ENCODE measurements around the gene REEP5. TPM values are rescaled to one million over a fixed set of nuclear protein-coding genes. Genes with fewer than 3 reads are reported as not detected.

REEP5 gene
- total and polyA plus RNA-seq, 2 of the 8 experiments (the other 6 are each of a cell fraction or from before 2014, with no cell fraction given), result 58.3 to 94.3 TPM

- TF ChIP-seq NANOG (IDR thresholded peaks at IDR 0.05; ENCODE audit: insufficient read depth, low read depth, low read length, poor library complexity, severe bottlenecking) (no peak), MAFK (IDR thresholded peaks at IDR 0.05; ENCODE audit: low read depth, low read length) (no peak), ZNF274 (IDR thresholded peaks at IDR 0.05; ENCODE audit: borderline replicate concordance, extremely low read depth, low read length) (no peak), SIN3A (conservative IDR thresholded peaks at IDR 0.05 in 1 of 2, IDR thresholded peaks at IDR 0.05 in 1 of 2; ENCODE audit: low read depth in 1 of 2, low read length in 2 of 2) (no peak), YY1 (IDR thresholded peaks at IDR 0.05; ENCODE audit: low read depth, low read length) (no peak), NRF1 (IDR thresholded peaks at IDR 0.05; ENCODE audit: low read depth, low read length) (no peak), SP1 (IDR thresholded peaks at IDR 0.05; ENCODE audit: low read depth, low read length) (no peak), TCF12 (IDR thresholded peaks at IDR 0.05; ENCODE audit: low read depth, low read length) (no peak), ASH2L (IDR thresholded peaks at IDR 0.05; ENCODE audit: low read length) (no peak), SP2 (IDR thresholded peaks at IDR 0.05; ENCODE audit: low read length) (no peak), USF2 (IDR thresholded peaks at IDR 0.05; ENCODE audit: low read length) (no peak), ATF2 (IDR thresholded peaks at IDR 0.05; ENCODE audit: low read length) (no peak)
- no peak overlapping the region for H2BK5ac ChIP-seq (ENCODE audit: low read depth, low read length)
- H3K4me3 ChIP-seq (ENCODE audit: extremely low read depth in 1 of 4, insufficient read depth in 2 of 4, low read depth in 3 of 4, low read length in 4 of 4), result no peak overlapping the region
- H3K27ac ChIP-seq (ENCODE audit: low read depth, low read length), result no peak overlapping the region
- POLR2A ChIA-PET (ENCODE audit: partially characterized antibody), result interaction anchor here (1.5 to 1.6 kb wide), 2 partner anchors 8 to 9 kb away, joined by 4 to 6 read pairs; no protein-coding TSS in a partner anchor
- no peak overlapping the region for H3K14ac ChIP-seq (ENCODE audit: insufficient read length)
- H3K23me2 ChIP-seq (ENCODE audit: low read depth, low read length), result no peaks in the 10 kb centered on the region
- no peak overlapping the region for H2BK20ac ChIP-seq (ENCODE audit: low read length)
- no peak overlapping the region for H3K23ac ChIP-seq (ENCODE audit: insufficient read length)
- peaks cover 0 to 4% (median 1%) of the 10 kb centered on the region in 4 experiments; a peak in 1 of 8 replicates for H3K36me3 ChIP-seq (ENCODE audit: control insufficient read depth in 2 of 4, insufficient read depth in 4 of 4, low read length in 3 of 4)
- no peak for DNase-seq (ENCODE audit: low read depth in 1 of 2, low spot score in 2 of 2)
- no peak overlapping the region for H4K8ac ChIP-seq (ENCODE audit: extremely low read depth, insufficient read depth, low read length)
- H4K20me1 ChIP-seq (replicated peaks in 1 of 2; ENCODE audit: control insufficient read depth in 1 of 2, insufficient read depth in 2 of 2, low read length in 2 of 2), result no peaks in the 10 kb centered on the region
- no peaks in the 10 kb centered on the region for H3K9me3 ChIP-seq (ENCODE audit: insufficient read depth in 2 of 2, low read depth in 1 of 2, low read length in 1 of 2)
- no peaks in the 10 kb centered on the region for H3K27me3 ChIP-seq (replicated peaks in 1 of 4; ENCODE audit: control insufficient read depth in 3 of 4, extremely low read depth in 1 of 4, insufficient read depth in 3 of 4, low read length in 3 of 4)
- 92% methylated on average over 13 of the region's 13 CpGs; no CpG with 5 or more reads in 1 of the 2 experiments for WGBS, 2 experiments (ENCODE audit: extremely low coverage in 1 of 2, insufficient coverage in 1 of 2, insufficient read length in 1 of 2, insufficient replicate concordance in 2 of 2, low coverage in 1 of 2, low lambda C conversion rate in 2 of 2, missing lambda C conversion rate in 1 of 2)
- H2AK5ac ChIP-seq (ENCODE audit: low read depth, low read length), result no peak overlapping the region
- no peak overlapping the region for H2BK12ac ChIP-seq (ENCODE audit: low read depth, low read length)
- no peaks in the 10 kb centered on the region for H3K4me1 ChIP-seq (replicated peaks in 1 of 4; ENCODE audit: control insufficient read depth in 3 of 4, insufficient read depth in 4 of 4, low read length in 3 of 4)
- CTCF ChIA-PET (ENCODE audit: partially characterized antibody), result no interaction called here
- no peak overlapping the region for H3K56ac ChIP-seq (replicated peaks; ENCODE audit: insufficient read length, low read depth, low read length)
- H2BK120ac ChIP-seq (replicated peaks; ENCODE audit: low read depth, low read length), result no peak overlapping the region
- no peaks in the 10 kb centered on the region for H3K79me1 ChIP-seq (ENCODE audit: low read depth, low read length)
- no peak overlapping the region for H2AFZ ChIP-seq (ENCODE audit: low read length)
- FAIRE-seq, result no peak
- H3K18ac ChIP-seq (ENCODE audit: extremely low read depth, low read length), result no peak overlapping the region
- no peak overlapping the region for H2BK15ac ChIP-seq (ENCODE audit: low read length)
- no peak overlapping the region for H4K5ac ChIP-seq (ENCODE audit: insufficient read length, low read depth, low read length)
- no peak overlapping the region for H4K91ac ChIP-seq (replicated peaks; ENCODE audit: insufficient read length, low read length)
- no peak overlapping the region for H3K4me2 ChIP-seq (ENCODE audit: insufficient read depth in 1 of 2, low read depth in 2 of 2, low read length in 2 of 2)
- no peak overlapping the region for H3K9ac ChIP-seq (replicated peaks in 1 of 4; ENCODE audit: extremely low read depth in 1 of 4, low read depth in 3 of 4, low read length in 3 of 4)
- no peaks in the 10 kb centered on the region for H3K79me2 ChIP-seq (ENCODE audit: control insufficient read depth in 1 of 2, insufficient read depth in 2 of 2, low read length in 2 of 2)
- no peak overlapping the region for H3K4ac ChIP-seq (replicated peaks; ENCODE audit: insufficient read length, low read depth, low read length)
Observed at GRCh38 chr5:112892776-112893175, 29.3 kb downstream of the REEP5 start.
